GOT3 (cell line): Measurements from ENCODE around the gene SMYD5.

Experiments used
- DNase-seq: peaks from one replicate; lab custom pipeline; 2025; ENCODE audit warnings: mixed read lengths; lab: John Stamatoyannopoulos, UW

SMYD5 gene

DNA sequence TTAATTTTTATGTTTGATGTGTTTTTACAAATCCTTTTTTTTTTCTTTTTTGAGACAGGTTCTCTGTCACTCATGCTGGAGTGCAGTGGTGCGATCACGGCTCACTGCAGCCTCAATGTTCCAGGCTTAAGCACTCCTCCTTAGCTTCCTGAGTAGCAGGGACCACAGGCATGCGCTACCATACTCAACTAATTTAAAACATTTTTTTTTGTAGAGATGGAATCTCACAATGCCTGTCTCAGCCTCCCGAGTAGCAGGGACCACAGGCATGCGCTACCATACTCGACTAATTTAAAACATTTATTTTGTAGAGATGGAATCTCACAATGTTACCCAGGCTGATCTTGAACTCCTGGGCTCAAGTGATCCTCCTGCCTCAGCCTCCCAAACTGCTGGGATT is 8.4 kb upstream of the SMYD5 start:
- no peak for DNase-seq

GRCh38 chr2:73208258-73208657 is 5.8 kb upstream of the SMYD5 start:
- DNase-seq = no peak

DNA sequence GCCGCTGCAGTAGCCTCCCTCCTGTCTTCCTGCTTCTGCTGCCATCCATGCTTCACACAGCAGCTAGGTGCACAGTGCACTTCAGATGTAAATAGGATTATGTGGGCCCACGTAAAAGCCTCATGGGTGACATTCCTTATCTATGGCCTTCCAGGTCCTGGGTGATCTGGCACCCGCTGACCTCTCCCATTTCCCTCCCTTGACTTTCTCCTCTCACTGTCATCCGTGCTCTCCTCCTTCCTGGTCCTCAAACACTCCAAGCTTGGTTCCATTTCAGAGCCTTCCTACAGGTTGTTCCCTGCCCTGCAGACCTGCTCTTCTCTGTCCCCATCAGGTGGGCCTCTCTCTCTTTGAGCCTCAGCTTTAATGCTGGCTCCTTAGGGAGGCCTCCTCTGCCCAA is 4.0 kb upstream of the SMYD5 start:
- no peak for DNase-seq

GRCh38 chr2:73210696-73211095 is 3.3 kb upstream of the SMYD5 start:
- DNase-seq = no peak

- DNase-seq = no peak
These were observed 2.0 kb upstream of the SMYD5 start for GRCh38 chr2:73212098-73212447.

DNA sequence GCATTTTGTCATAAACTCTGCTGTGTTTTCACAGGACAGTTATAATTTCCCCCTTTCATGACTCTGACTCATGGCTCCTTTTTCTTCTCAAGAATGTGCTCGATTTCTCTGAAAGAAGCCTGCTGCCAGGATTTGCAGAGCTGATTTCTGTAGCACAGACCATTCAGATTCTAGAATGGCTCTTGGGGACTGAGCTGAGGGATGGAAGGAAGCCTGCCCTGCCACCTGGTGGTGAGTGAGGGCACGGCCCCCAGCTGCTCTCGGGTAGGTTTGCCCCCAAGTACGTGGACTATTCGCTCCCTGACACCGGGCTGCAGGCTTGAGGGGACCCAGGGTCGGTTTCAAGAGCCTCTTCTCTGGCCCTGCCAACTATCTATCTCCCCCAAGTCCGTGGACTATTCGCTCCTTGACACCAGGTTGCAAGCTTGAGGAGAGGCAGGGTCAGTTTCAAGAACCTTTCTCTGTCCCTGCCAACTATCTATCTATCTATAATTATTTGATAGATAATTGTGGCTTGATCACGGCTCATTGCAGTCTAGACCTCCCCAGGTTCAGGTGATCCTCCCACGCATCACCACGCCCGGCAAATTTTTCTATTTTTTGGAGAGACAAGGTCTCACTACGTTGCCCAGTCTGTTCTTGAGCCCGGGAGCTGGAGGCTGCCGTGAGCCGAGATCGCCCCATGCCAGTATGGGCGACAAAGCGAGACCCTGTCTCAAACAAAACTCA is 1.4 kb upstream of the SMYD5 start:
- peak; percentile 39 for DNase-seq

DNA sequence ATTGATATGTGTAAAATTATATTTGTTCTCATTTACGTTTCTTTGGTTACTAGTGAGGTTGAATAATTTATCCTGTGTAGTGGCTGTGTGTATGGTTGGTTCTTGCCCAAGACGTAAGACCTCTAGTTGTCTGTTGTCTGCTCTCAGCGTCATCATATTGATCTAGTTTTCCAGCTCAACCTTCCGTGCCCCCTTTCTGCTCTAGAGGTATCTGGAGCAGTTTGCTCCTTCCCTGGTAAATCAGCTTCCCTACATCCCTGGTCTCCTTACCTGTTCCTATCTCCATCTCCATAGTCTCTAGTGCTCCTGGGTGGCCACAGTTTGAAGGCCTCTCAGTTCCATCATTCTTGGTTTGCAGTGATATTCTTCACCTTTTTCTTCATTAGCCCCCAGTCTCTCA is 1.2 kb downstream of the SMYD5 start:
- no peak for DNase-seq

- no peak for DNase-seq
These were observed 3.1 kb downstream of the SMYD5 start for GRCh38 chr2:73217160-73217559.

GRCh38 chr2:73217826-73218225 is 3.8 kb downstream of the SMYD5 start:
- no peak for DNase-seq

DNA sequence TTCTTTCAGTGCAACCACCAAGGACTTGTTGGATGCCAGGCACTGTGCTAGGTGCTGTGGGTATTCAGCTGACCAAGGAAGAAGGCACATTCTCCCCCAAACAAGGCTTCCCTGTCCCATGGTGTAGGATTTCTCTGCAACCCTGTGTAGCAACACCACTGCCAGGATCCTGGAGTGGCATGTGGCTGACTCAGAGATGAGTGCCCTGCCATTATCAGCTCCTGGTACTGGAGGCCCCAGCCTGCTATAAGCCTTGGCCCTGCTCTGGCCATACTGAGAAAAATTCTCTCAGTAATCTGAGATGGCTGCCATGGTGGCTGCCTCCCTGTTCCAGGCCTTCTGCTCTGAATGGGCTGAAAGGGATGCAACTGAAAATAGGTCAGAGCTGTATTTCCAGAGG is 4.3 kb downstream of the SMYD5 start:
- DNase-seq = no peak

- DNase-seq = no peak
These were observed 9.8 kb downstream of the SMYD5 start for GRCh38 chr2:73223821-73224220.

DNA sequence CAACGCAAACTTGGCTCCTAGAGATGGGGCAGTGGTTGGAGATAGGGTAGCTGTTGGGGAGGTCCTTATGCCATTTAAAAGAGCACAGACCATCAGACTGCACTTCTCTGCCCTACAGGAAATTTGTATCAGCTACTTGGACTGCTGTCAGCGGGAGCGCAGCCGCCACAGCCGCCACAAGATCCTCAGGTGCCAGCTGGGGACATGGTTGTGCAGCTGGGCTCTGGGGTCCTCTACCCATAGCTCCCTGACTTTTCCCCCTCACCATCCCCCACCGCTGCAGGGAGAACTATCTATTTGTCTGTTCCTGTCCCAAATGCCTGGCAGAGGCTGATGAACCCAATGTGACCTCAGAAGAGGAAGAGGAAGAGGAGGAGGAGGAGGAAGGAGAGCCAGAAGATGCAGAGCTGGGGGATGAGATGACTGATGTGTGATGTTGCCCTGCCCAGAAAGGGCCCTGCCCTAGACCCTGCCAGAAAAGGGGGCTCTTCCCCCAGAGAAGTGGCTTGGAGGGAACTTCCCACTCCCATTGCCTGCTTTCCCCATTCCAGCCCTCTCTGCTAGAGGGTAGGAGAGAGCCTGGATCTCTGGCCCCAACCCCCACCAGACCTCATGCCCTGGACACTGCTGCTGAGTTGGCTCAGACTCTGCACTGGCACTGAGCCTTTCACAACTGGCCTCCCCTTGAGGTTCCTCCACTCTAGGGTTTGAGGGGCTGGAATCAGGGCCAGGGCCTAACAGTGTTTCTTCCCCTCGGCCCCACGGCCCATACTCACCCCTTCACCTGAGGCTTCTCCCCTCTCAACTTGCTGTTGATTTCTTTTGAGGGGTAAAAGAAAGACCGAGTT is 11.7 kb downstream of the SMYD5 start:
- DNase-seq = no peak

DNA sequence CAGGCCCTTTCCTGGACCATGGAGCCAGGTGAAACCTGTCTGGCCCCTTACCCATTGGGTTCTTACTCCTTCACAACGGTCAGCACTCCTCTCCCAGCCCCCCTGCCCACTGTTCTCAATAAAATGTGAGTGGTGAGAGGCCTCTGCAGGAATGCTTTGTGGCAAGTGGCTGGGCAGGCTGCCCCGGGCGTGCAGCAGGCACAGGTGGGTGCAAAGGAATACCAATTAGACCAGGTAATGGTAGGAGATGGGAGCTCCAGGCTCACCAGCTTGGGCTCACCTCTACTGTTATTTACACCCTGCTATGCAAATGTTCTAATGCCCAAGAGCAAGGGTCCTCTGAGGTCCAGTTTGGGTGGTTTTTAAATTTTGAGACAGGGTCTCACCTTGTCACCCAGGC is 13.0 kb downstream of the SMYD5 start:
- no peak for DNase-seq

DNA sequence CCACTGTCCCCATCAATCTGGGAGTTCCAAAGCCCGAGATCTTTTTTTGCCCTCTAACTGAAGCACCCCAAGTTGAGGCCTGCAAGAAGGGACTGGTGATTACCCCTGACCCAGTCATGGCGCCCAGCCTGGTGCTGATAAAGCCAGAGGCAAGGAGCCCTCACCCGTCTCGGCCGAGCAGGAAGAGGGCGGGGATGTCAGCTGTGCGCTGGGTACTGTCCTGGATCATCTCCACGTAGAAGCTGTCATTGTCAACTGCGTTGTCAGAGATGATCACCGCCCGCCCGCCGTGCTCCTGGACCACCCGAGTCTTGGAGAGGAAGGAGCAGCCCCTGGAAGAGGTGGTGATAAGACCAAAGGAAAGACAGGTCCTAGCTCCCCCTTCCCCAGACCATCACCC is 14.6 kb downstream of the SMYD5 start:
- no peak for DNase-seq

DNA sequence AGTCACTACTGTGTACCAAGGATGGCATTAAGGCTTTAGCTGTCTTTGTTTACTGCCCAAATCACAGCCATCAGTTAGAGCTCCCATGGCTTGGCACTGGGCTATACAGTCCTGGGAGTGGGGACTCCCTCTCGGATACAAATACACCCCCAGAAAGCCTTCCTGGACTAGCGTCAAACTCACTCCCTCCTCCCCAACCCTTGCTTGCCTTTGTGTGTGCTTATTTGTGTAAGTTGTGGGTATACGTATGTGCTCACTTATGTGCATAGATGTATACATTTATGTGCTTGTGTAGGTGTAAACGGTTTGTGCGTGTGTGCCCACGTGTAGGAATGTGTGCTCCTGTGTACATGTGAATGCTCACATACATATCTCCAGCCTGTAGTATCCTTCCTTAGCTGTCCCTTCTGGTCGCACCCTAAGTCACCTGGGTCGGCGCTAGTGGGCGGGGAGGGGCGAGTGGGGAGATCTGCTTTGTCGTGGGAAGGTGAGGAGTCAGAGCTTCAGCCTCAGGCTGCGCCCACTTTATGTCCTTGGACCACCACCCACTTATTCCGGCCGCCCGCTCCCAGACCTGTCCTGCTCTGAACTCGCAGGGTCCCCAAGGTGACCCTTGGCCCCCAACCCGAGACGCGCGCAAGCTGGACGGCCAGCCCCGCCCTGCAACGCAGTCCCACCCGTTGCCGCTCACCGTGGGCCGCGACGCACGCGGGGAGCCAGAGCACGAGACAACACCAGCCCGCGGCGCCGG is 18.5 kb downstream of the SMYD5 start:
- no peak for DNase-seq

GRCh38 chr2:73233154-73233931 is 19.3 kb downstream of the SMYD5 start, which contains the start of gene PRADC1:
TSS of gene PRADC1 (minus strand) at chr2:73233239. CDS start at chr2:73233160, 79 bp downstream.
- DNase-seq = peak; percentile 93

GRCh38 chr2:73233932-73234832 is 20.1 kb downstream of the SMYD5 start, which contains the start of gene CCT7:
TSS of gene CCT7 (plus strand) at chr2:73234308. CDS start at chr2:73234379, 71 bp downstream.
- peak; percentile 41 for DNase-seq

GRCh38 chr2:73235315-73236028 is 21.4 kb downstream of the SMYD5 start:
- DNase-seq = no peak

DNA sequence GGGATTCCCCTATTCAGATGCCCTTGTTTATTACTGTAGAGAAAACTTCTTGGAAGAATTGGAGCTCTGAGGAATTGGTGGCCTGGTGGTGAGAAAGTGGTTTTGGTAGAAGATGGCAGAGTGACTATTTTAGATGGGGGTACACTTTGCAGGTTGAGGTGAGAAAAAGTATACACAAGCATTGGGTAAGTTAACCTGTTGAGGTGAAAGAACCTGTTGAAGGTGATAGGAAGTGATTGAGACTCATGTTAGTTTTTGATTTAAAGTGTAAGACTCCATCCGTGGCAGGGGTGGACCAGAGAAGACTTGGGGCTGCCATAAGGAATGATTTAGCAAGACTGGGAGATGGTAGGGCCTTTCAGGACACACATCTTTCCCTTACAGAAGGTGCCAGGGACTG is 23.1 kb downstream of the SMYD5 start:
- DNase-seq = no peak

GRCh38 chr2:73238149-73238548 is 24.1 kb downstream of the SMYD5 start:
- DNase-seq = no peak
